Lower lobe of right lung (tissue), 2 donors: ENCODE data around the gene URB1. TPM values are rescaled to one million over a fixed set of nuclear protein-coding genes. Genes with fewer than 3 reads are reported as not detected.

Source experiments
- ATAC-seq, 2 donors: fragments of 200-7000 bp; cut with Tn5 transposase; one replicate each; pipeline ENCODE4 v1.9.1; 2020 to 2022; ENCODE audit warnings: mild to moderate bottlenecking in 2 of 2, moderate library complexity in 2 of 2
- DNase-seq: peaks from one replicate; pipeline ENCODE4 v3.0.0-alpha.2; 2020
- H3K27ac ChIP-seq: fragments of 200-600 bp; one replicate; pipeline ENCODE4 v1.8.0; 2022
- H3K27me3 ChIP-seq: fragments of 200-600 bp; one replicate; pipeline ENCODE4 v1.8.0; 2022; ENCODE audit warnings: low read depth
- H3K36me3 ChIP-seq: fragments of 200-600 bp; one replicate; pipeline ENCODE4 v1.8.0; 2022; ENCODE audit warnings: mild to moderate bottlenecking
- H3K4me1 ChIP-seq: fragments of 200-600 bp; one replicate; pipeline ENCODE4 v1.8.0; 2022
- H3K4me3 ChIP-seq: fragments of 200-600 bp; one replicate; pipeline ENCODE4 v1.8.0; 2022; ENCODE audit warnings: mild to moderate bottlenecking
- H3K9me3 ChIP-seq: fragments of 200-600 bp; one replicate; pipeline ENCODE4 v1.8.0; 2022
- intact Hi-C: fragments of 100-400 bp; cut with DNase I; formaldehyde crosslinking; loops from one replicate; pipeline ENCODE4 v1.11.0; 2022
- total RNA-seq: library from RNA; stranded (reverse); fragmentation: NEBNext Ultra II Directional; extraction: Animal tissue kit (Norgen Biotek cat#: 25700); gene quantifications from one replicate; pipeline ENCODE4 v1.2.1, GENCODE V29; 2021
- TF ChIP-seq, protein P1 (sequence below): fragments of 200-600 bp; IDR thresholded peaks from one replicate; pipeline ENCODE4 v1.8.0; 2022; ENCODE audit warnings: antibody characterized with exemption, mild to moderate bottlenecking
- donor health status: DM: no; HTN: yes; CAD: no; lungs with severe emphysema.

The URB1 gene
- total RNA-seq, 1 donor from 2014 or later = 10.3 TPM

DNA sequence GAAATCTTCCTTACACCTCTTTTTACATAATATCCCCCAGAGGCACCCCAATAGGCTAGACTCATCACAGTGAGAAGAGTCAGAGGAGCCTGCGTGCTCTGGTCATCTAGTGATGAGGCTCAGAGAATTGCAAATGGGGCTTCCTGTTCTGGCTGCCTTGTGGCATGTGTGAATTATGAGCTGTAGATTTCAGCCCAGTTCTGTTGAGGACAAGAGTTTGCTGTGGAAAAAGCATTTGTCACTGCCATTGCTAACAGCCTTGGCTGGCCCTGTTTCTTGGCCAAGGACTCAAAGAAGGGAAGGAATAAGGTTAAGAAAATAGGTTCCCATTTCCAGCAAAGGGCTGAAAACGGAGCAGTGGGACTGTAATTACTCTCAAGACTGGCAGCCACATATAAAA, 63.5 kb downstream of the URB1 start:
- H3K36me3 ChIP-seq = peaks cover 66% of the 10 kb centered on the region
- ATAC-seq = peak; percentile 48 to 53

DNA sequence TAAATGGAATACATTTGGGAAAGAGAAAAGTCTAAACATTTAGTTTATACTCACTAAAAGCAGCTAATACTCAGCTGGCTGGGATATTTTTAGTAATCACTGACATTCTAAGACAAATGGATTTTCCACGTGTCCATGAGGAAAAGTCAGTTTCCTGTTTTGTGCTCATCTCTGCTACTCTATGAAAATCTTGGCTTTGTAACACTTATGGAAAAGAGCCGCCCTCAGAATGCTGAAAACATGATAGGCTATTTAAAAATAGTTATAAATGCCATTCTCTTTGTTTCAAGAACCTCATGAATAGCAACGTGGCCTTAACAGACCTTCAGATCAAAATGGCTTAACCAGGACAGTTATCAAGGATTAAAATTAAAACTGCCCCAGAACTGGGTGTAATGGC, 64.2 kb downstream of the URB1 start:
- Histone ChIP-seq H3K9me3 (no peaks in the 10 kb centered on the region), H3K27me3 (no peaks in the 10 kb centered on the region), H3K4me3 (no peak overlapping the region), H3K27ac (peak overlapping the region; percentile 61), H3K4me1 (peaks cover 11% of the 10 kb centered on the region), H3K36me3 (peaks cover 66% of the 10 kb centered on the region)
- ATAC-seq (no peak), DNase-seq (no peak)
- TF ChIP-seq, protein P1, sequence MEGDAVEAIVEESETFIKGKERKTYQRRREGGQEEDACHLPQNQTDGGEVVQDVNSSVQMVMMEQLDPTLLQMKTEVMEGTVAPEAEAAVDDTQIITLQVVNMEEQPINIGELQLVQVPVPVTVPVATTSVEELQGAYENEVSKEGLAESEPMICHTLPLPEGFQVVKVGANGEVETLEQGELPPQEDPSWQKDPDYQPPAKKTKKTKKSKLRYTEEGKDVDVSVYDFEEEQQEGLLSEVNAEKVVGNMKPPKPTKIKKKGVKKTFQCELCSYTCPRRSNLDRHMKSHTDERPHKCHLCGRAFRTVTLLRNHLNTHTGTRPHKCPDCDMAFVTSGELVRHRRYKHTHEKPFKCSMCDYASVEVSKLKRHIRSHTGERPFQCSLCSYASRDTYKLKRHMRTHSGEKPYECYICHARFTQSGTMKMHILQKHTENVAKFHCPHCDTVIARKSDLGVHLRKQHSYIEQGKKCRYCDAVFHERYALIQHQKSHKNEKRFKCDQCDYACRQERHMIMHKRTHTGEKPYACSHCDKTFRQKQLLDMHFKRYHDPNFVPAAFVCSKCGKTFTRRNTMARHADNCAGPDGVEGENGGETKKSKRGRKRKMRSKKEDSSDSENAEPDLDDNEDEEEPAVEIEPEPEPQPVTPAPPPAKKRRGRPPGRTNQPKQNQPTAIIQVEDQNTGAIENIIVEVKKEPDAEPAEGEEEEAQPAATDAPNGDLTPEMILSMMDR = no peak
- intact Hi-C loops = no loop called here

More for the DNA sequence above, 63.5 kb downstream of the URB1 start:
- Histone ChIP-seq H3K27me3 (no peaks in the 10 kb centered on the region), H3K4me1 (peaks cover 11% of the 10 kb centered on the region), H3K27ac (peak overlapping the region; percentile 61), H3K9me3 (no peaks in the 10 kb centered on the region), H3K4me3 (no peak overlapping the region)
- DNase-seq = no peak
- intact Hi-C loops = no loop called here
- TF ChIP-seq, protein P1 = no peak

DNA sequence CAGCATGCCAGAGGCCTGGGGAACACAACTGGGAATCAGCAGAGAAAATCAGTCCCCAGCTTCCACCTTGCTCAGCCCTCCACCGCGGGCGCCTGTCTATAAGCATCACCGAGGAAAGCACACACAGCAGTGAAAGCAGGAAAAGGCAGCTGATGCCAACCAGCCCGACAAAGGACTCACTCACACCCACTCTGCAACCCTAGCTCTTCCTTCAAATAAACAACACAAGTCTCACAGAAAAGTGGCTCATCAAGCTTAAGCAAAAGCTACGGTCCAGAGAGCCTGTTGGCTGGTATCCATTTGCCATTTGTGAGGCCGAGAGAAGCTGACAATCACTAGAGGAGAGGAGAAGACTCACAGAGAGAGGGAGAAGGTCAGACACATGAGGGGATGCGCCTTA, 67.1 kb downstream of the URB1 start:
- ATAC-seq (no peak), DNase-seq (no peak)
- Histone ChIP-seq H3K36me3 (peaks cover 70% of the 10 kb centered on the region), H3K9me3 (no peaks in the 10 kb centered on the region), H3K27ac (no peak overlapping the region), H3K27me3 (no peaks in the 10 kb centered on the region), H3K4me3 (no peak overlapping the region), H3K4me1 (peaks cover 11% of the 10 kb centered on the region)
- TF ChIP-seq, protein P1 = no peak
- intact Hi-C loops = no loop called here

DNA sequence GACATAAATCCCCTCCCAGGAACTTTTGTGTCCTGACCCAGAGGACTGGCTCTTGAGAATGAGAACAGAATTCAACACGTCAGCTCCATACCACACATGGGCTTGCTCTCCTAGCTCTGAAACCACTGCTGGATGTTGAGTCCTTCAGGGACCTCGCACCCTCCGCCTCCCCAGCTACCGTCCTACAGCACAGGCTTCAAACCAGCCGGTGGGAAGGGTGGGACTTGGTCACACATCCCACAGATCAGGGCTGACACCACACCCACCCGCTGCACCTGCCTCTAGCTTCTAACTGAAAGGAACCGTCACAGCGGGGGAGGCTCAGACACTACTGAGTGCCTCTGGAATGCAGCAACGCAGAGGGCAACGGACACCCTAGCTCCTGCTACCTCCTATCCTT, 70.1 kb downstream of the URB1 start:
- no peak overlapping the region for H3K27ac ChIP-seq
- H3K9me3 ChIP-seq = no peaks in the 10 kb centered on the region
- TF ChIP-seq, protein P1 = no peak
- DNase-seq = no peak
- H3K36me3 ChIP-seq = peaks cover 90% of the 10 kb centered on the region
- no peak for ATAC-seq
- H3K27me3 ChIP-seq = no peaks in the 10 kb centered on the region
- no peak overlapping the region for H3K4me3 ChIP-seq
- H3K4me1 ChIP-seq = no peaks in the 10 kb centered on the region
- intact Hi-C loops = no loop called here

DNA sequence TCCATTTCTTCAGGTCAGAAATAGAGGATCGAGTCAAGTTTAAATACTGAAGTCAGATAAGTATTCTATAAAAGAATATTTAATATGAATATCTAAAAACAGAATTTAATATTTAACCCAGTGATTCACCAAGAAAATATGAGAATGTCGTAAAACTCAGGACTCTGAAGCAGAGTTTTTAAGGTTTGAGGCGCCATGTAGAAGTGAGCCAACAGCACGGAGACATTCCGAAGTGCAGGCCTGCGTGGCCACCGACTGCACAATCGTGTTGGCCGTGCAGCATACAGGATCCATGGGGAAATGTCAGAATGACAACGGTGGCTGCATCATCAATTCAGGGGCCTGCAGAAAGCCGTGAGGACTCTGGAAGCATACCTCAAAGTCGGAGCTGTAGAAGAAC, 70.7 kb downstream of the URB1 start:
- ATAC-seq = no peak
- Histone ChIP-seq H3K4me3 (no peak overlapping the region), H3K4me1 (no peaks in the 10 kb centered on the region), H3K27ac (no peak overlapping the region), H3K27me3 (no peaks in the 10 kb centered on the region), H3K9me3 (no peaks in the 10 kb centered on the region), H3K36me3 (peaks cover 96% of the 10 kb centered on the region)
- TF ChIP-seq, protein P1 = no peak
- no peak for DNase-seq
- intact Hi-C loops = no loop called here

DNA sequence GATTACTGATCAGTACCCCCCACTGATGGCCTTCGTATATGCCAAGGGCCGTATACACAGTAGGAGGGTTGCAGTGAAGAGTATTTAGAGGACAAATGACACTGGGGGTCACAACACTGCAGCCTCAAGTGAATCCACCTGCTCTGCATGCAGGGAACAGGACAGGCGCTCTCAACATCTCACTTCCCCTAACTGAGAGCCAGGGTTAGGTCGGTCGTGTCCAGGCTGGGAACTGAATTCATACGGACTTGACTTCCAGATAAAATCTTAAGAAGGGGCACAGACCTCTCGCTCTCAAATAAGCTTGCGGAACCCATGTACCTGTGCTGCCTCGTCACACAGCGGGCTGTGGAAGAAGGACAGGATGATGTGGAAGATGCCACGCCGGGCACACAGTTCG, 71.3 kb downstream of the URB1 start:
- DNase-seq = no peak
- H3K4me3 ChIP-seq = no peak overlapping the region
- peaks cover 100% of the 10 kb centered on the region for H3K36me3 ChIP-seq
- no peak for ATAC-seq
- no peak overlapping the region for H3K27ac ChIP-seq
- H3K9me3 ChIP-seq = no peaks in the 10 kb centered on the region
- H3K4me1 ChIP-seq = no peaks in the 10 kb centered on the region
- intact Hi-C loops = no loop called here
- TF ChIP-seq, protein P1 = no peak
- no peaks in the 10 kb centered on the region for H3K27me3 ChIP-seq
